Transverse colon (tissue), 3 donors: ENCODE data around the gene GIPC1.

Experiments used
- CTCF ChIP-seq, 5 experiments: fragments of 200-600 bp in 3 of 5; fragments of 450-650 bp in 2 of 5; sonication (generic) in 3 of 5; IDR thresholded peaks; 1 replicate in 2 of 5; 2 replicates in 3 of 5; pipeline ENCODE4 v1.5.1; 2016 to 2017; ENCODE audit warnings: antibody characterized with exemption in 5 of 5, inconsistent platforms in 3 of 5, mild to moderate bottlenecking in 2 of 5, moderate library complexity in 1 of 5
- POLR2A ChIP-seq: fragments of 450-650 bp; IDR thresholded peaks from one replicate; pipeline ENCODE4 v1.6.1; 2016; ENCODE audit warnings: antibody characterized with exemption, mild to moderate bottlenecking, moderate library complexity

DNA sequence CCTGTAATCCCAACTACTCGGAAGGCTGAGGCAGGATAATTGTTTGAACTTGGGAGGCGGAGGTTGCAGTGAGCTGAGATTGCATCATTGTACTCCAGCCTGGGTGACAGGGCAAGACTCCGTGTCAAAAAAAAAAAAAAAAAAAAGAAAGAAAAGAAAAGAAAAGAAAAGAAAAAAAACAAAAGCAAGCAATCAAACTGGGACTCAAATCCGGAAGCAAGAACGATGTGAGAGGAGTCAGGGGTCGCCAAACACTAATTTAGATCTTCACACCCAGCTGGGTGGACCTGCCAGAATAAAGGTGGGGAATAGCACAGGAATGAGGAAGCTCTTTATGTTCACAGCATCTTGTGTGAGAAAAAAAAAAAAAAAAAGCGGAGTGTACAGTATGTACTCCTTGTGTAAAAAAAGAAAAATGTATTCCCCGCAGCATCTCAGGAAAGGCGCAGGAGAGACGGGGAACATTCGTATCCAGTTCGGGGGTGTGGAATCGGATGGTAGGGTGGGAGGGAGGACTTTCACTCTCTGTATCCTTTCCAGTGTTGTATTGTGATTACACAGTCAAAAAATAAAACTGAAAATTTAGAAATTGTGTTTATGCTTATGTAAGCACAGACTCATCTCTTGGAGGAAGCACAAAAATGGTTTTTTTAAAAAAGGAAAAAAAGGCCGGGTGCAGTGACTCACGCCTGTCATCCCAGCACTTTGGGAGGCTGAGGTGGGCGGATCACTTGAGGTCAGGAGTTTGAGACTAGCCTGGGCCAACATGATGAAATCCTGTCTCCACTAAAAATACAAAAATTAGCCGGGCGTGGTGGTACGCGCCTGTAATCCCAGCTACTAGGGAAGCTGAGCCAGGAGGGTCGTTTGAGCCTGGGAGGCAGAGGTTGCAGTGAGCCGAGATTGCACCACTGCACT lies 14.6 kb upstream of the GIPC1 start:
- TF ChIP-seq CTCF (IDR thresholded peaks at IDR 0.05) (no peak), POLR2A (no peak)
